Neutrophil (primary cell): ENCODE measurements around the gene LMNTD2.

ENCODE experiments used
- H3K27ac ChIP-seq: fragments of 200-600 bp; sonication (generic); 2 replicates; pipeline ENCODE4 v1.5.1; 2016; ENCODE audit warnings: mild to moderate bottlenecking, moderate library complexity
- H3K27me3 ChIP-seq: fragments of 200-600 bp; sonication (generic); 2 replicates; pipeline ENCODE4 v1.6.0; 2016; ENCODE audit warnings: mild to moderate bottlenecking
- H3K36me3 ChIP-seq: fragments of 200-600 bp; sonication (generic); 2 replicates; pipeline ENCODE4 v1.5.1; 2017
- H3K4me1 ChIP-seq, 2 experiments: fragments of 200-600 bp in 1 of 2; sonication (generic) in 1 of 2; 1 replicate in 1 of 2; 2 replicates in 1 of 2; pipeline versions ENCODE4 v1.5.1 to v1.6.1; 2013 to 2016; ENCODE audit warnings: low read depth in 1 of 2, low read length in 1 of 2, mild to moderate bottlenecking in 1 of 2, moderate library complexity in 1 of 2; ENCODE audit not compliant: control insufficient read depth in 1 of 2, insufficient read depth in 1 of 2
- H3K4me3 ChIP-seq, 2 experiments: fragments of 200-600 bp in 1 of 2; sonication (generic) in 1 of 2; 1 replicate in 1 of 2; 2 replicates in 1 of 2; pipeline ENCODE4 v1.5.1; 2013 to 2016; ENCODE audit warnings: low read depth in 1 of 2, low read length in 1 of 2, mild to moderate bottlenecking in 1 of 2, moderate library complexity in 1 of 2
- H3K9me3 ChIP-seq: fragments of 200-600 bp; sonication (generic); 2 replicates; pipeline ENCODE4 v1.5.1; 2016
- CTCF ChIP-seq: fragments of 200-600 bp; sonication (generic); IDR thresholded peaks from 2 replicates; pipeline ENCODE4 v1.5.1; 2016; ENCODE audit warnings: antibody characterized with exemption

Gene LMNTD2

GRCh38 chr11:573146-573759 is 12.7 kb upstream of the LMNTD2 start:
- Histone ChIP-seq H3K27me3 (peaks cover 74% of the 10 kb centered on the region), H3K36me3 (no peaks in the 10 kb centered on the region), H3K4me1 (peaks cover 30 to 36% of the 10 kb centered on the region in 2 experiments), H3K27ac (no peak overlapping the region), H3K4me3 (no peak overlapping the region), H3K9me3 (no peaks in the 10 kb centered on the region)
- TF ChIP-seq CTCF = no peak

- Histone ChIP-seq H3K4me1 (peaks cover 25 to 27% of the 10 kb centered on the region in 2 experiments), H3K36me3 (no peaks in the 10 kb centered on the region), H3K4me3 (no peak overlapping the region), H3K27me3 (peaks cover 89% of the 10 kb centered on the region), H3K9me3 (no peaks in the 10 kb centered on the region), H3K27ac (no peak overlapping the region)
- no peak for TF ChIP-seq CTCF
Observed at GRCh38 chr11:571802-572185, 11.3 kb upstream of the LMNTD2 start.

GRCh38 chr11:569158-569885 is 8.8 kb upstream of the LMNTD2 start:
- Histone ChIP-seq H3K27ac (no peak overlapping the region), H3K27me3 (peaks cover 85% of the 10 kb centered on the region), H3K36me3 (no peaks in the 10 kb centered on the region), H3K9me3 (no peaks in the 10 kb centered on the region), H3K4me1 (peaks cover 13 to 18% of the 10 kb centered on the region in 2 experiments), H3K4me3 (peak overlapping the region in 1 of 2 experiments; percentile 67)
- no peak for TF ChIP-seq CTCF

- Histone ChIP-seq H3K27me3 (peaks cover 77% of the 10 kb centered on the region), H3K4me3 (peak overlapping the region in 1 of 2 experiments; percentile 67), H3K36me3 (peaks cover 7% of the 10 kb centered on the region), H3K9me3 (no peaks in the 10 kb centered on the region), H3K4me1 (peaks cover 13 to 18% of the 10 kb centered on the region in 2 experiments), H3K27ac (no peak overlapping the region)
- TF ChIP-seq CTCF = no peak
Observed at GRCh38 chr11:568306-569157, 8.0 kb upstream of the LMNTD2 start.

- Histone ChIP-seq H3K9me3 (no peaks in the 10 kb centered on the region), H3K4me1 (peaks cover 13 to 18% of the 10 kb centered on the region in 2 experiments), H3K36me3 (peaks cover 15% of the 10 kb centered on the region), H3K27ac (no peak overlapping the region), H3K27me3 (peaks cover 70% of the 10 kb centered on the region), H3K4me3 (peak overlapping the region in 1 of 2 experiments; percentile 67)
- no peak for TF ChIP-seq CTCF
Observed at GRCh38 chr11:567629-568292, 7.2 kb upstream of the LMNTD2 start.
